HG03442 (cell line): ENCODE results near the gene PPDPF.
"Not testable (repeated sequence)": the region's sequence is repeated elsewhere in the genome, so short reads cannot be mapped to it uniquely, and the experiment has no call there.

ENCODE experiments used
- ATAC-seq: cut with Tn5 transposase; IDR thresholded peaks from one replicate; pipeline ENCODE4 v1.9.1; 2021; ENCODE audit warnings: mild to moderate bottlenecking, moderate library complexity; ENCODE audit not compliant: unreplicated experiment

PPDPF gene, protein sequence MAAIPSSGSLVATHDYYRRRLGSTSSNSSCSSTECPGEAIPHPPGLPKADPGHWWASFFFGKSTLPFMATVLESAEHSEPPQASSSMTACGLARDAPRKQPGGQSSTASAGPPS

DNA sequence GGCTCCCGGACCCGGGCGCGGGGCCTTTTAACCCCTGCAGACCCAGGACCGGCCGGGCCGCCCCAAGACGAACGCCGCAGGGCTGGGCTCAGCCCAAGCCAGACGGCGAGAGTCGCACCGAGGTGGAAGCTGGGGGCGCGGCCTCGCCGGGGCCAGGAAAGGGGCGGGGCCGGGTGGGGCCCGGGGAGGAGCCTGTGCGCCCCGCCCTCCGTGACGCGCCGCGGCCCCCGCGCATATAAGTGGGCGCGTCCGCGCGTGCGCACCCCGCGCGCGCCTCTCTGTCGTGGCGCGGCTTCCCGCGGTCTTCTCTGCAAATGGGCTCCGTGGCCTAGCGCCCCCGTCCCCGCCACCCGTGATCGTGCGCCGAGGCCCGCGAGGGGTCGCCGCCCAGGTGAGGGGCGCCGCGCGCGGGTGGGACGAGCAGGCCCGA is at the start of gene PPDPF:
Gene PPDPF, plus strand, starts transcription at position 262 of the 430 bp plus-strand sequence. CDS start 544 bp downstream, outside the sequence.
- ATAC-seq = peak; percentile 55

DNA sequence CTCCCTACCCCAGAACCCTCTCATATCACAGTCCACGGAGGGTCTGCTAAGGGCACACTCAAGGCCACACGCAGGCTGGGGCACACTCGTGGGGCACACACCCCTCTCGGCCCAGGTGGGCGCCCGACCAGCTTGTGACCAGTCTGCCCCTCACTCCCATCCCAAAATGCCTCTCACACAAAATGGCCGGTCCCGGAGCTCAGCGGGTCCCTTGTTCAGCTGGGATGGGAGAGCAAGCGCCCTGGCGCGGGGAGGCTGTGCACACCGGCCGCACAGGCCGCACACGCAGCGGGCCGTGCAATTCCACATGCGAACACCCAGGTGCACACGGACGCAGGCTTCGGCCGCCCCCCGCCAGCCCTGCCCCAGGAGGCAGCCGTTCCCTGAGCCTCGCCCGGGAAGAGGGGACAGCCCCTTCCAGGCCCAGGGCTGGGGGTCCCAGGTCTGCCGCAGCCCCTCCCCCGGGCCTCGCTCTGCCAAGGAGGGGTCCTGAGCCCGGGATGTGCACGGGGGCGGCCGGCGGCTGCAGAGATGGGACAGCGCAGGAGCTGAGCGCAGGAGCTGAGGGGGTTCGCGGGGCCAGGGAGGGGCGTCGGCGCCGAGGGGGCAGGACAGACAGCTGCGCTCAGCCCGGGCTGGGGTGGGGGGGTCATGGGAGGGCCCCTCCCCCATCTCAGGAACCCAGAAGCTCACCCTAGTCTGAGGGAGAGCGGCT is 49.4 kb upstream of the PPDPF start:
- ATAC-seq = no peak

DNA sequence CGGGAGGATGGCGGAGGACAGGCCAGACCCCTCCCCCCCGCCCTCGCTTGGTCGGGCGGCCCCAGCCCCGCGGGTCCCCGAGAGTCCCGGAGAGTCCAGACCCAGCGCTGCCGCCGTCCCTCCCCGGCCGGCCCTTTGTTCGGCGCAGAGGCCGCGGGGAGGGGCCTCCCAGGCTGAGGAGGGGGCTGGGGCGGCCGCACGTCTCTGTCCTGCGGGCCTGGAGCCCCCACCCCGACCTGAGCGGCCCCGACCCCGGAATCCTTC is 48.9 kb upstream of the PPDPF start:
- ATAC-seq = no peak

DNA sequence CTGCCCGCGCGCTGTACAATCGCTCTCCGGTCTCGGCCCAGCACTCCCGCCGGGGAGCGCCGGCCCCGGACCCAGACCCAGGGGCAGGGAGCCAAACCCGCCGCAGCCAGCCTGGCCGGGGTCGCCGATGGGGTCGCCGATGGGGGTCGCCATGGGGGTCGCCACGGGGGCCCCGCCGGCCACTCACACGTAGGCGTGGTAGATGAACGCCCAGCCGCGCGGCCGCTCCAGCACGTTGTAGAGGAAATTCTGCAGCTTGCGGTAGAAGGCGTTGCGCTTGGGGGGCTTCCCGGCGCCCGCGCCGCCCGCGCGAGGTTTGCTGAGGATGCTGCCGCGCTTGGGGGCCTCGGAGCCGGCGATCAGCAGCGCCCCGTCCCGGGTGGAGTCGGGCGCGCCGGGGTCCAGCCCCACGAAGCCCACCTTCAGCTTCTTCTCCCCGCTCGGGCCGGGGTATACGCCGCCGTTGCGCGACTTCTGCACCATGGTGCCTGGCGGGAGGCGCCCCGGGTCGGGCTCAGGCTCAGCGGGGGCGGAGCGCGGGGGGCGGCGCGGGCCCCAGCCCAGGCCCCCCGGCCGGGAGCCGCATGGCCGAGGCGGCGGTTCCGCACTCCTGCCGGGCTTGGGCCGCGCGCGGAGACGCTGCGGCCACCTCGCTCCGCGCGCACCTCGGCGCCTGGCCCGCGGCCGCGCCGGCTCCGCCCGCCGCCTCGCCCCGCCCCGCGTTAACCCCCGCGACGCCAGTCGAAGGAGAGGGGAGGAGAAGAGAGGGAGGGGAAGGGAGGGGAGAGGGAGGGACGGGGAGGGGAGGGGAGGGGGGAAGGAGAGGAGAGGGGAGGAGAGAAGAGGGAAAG is 48.4 kb upstream of the PPDPF start, which contains the start of gene KCNQ2:
Gene KCNQ2, minus strand, starts transcription at position 675 of the 851 bp plus-strand sequence. Its CDS starts 192 bp downstream, at position 483.
- no peak for ATAC-seq

DNA sequence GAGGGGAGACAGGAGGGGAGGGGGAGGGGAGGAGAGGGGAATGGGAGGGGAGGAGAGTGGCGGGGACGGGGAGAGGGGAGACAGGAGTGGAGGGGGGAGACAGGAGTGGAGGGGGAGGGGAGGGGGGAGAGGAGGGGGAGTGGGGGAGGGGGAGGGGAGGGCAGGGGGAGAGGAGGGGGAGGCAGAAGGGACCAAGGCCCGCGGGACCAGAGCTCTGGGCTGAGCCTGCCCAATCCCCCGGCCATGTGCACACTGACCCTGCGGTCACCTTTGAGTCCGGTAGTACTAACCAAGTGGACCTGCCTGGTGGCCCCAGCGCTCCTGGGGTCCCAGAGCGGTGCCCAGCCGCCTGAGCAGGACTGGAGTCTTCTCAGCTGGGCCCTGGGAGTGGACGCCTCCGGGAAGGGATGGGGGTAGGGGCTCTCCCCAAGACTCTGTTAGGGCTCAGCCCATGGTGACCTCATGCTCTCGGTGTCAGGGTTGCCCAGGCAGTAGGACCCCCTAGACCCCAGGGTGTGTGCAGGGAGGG is 47.6 kb upstream of the PPDPF start:
- no peak for ATAC-seq

DNA sequence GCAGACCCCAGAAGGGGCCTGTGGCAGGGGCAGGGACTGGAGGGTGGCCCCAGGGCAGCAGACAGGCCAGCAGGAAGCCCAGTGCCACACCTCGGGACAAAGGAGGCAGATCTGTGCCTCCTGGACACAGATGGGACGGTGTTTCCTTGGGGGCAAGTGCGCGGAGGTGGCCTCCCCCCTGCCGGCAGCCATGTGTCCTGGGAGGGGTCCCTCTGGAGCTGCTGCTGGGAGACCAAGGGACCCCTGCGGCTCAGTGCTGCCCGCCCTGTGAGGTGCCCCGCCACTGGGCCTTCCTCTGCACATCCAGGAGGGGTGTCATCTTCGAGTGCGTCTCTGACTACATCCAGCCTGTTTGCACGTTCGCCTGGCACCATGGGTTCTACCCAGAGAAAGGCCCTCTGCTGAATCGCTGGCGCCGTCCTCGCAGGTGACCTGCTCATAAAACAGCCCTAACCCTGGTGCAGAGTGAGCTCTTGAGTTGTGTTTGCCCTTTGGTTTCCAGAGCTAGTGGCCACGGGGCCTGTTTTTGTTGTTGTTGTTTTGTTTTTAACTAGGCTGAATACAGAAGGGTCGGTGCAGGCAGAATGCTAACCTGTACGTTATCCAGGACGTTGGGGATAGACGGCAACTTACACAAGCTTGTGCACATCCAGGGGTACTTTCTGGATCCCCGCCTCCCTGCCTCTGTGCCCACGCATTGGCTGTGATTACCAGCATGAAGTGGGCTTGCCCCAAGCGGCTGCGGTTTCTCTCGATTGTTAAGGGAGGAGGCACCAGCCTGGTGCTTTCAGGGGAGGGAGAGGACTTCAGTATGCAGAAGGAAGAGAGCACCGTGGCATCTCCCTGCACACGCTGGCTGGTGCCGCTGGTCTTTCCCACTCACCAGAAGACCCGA is 46.8 kb upstream of the PPDPF start:
- no peak for ATAC-seq

DNA sequence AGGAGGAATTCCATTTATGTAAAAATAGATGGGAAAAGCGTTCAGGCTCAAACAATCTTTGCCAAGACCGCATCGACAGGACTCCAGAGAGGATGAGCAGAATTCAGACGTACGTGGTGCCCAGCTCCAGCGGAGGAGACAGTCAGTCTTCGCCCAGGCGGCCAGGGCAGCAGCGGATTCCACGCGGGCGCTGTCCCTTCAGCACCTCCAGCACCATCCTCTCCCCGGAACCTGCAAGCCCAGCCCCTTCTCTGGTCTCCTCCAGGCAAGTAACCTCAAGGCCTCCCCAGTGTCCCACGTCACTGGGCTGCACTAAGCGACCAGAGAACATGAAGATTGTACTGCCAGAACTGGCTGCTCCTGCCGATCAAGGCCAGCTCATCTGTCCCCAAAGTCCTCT is 45.4 kb upstream of the PPDPF start:
- no peak for ATAC-seq

DNA sequence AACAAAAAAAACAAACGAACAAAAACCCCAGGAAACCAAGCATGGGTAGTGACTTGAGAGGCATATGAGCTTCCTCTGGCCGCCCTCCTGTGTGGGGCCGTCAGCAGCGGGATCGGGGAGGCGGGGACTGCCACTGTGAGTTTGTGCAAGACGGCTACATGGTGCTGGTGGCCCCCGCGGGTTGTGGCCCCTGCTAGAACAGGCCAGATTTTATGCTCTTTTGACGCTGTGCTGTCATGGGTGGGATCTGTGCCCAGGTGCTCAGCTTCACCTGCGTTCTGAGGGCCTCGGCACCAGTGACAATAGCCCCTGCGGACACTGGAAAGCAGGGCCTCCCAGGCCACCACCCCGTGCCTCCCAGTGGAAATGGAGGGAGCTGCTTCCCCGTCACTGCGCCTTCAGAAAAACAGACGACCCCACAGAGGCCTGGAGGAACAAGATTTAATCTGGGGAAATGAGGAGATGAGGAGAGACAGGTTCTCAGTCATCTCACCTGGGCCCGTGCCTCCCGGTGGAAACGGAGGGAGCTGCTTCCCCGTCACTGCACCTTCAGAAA is 43.4 kb upstream of the PPDPF start:
- ATAC-seq = no peak

DNA sequence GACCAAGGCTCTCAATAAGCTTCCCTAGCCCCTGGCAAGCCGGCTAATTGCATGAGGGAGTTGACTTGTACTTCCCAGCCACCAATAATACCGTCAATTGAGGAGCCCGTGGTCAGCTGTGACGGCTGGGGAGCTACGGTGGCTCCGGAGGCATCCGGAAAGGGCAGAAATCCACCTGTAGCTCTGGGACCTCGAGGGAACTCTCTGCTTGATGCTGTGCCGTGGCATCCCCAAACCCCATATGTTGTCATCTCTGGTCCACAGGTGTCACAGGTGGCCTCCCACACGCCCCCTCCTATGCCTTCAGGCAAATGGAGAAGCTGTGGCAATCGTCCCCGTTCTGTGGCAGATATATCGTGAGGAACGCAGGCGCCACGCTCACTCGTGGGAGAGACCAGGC is 42.6 kb upstream of the PPDPF start:
- no peak for ATAC-seq

DNA sequence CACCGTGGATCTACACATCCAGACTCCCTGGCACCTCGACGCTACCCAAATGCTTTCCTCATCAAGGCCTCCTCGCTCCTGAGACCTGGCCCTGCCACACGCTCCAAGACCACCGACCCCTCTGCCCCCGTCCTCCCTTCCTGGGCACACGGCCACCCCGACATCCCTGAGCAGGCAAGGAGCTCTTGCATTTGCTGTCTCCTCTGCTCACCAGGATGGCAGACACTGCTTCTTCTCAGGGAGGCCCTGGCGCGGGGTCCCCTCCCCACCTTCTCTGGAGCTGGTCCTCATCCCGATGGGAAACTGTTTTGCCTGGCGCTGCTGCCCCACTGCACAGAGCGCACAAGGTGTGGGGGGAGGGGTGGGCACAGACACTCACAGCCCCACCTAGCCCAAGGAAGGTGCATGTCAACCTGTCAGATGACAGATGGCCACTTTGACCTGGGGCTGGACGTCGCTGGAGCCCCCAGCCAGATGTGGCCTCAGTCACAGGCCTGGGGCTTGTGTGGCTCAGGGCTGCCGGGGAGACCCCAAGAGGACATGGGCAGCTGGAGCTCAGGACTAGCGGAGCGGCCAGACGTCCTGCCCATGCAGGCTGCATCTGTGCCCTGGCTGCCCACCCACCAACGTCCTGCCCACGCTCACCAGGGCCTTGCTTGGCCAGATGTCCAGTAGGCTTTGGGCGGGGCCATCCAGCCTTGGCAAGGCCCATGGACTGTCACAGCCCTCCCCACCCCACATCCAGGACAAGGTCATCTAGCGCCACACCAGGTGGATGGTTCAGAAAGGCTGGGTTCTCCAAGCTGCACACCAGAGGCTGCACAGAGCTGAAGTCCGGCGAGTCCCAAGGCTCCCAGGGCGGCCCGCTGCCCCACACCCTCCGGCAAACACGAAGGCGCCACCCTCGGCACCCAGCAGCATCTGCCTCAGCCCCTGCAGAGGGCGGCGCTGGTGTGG is 41.9 kb upstream of the PPDPF start:
- no peak for ATAC-seq

DNA sequence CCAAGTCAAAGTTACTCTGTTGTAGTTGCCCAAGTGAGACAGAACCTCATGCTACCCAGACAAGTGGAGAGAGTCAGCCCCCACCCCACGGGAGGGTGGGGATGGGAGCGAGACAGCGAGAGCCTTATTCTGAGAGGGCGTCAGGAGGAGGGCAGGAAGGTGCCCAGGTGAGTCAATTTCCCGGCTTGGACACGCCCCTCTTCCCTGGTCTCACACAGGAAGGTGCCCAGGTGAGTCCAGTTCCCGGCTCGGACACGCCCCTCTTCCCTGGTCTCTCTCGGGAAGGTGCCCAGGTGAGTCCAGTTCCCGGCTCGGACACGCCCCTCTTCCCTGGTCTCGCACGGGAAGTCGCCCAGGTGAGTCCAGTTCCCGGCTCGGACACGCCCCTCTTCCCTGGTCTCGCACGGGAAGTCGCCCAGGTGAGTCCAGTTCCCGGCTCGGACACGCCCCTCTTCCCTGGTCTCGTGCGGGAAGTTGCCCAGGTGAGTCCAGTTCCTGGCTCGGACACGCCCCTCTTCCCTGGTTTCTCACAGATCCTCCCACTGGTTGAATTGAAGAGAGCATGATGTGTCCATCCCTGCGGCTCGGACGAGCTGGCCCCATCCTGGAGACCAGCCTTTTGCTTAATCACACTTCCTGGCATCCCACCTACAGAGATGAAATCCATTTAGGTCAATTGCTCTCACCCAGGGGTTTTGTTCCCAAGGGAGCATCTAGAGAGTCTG is 40.7 kb upstream of the PPDPF start:
- not testable (repeated sequence) for ATAC-seq

DNA sequence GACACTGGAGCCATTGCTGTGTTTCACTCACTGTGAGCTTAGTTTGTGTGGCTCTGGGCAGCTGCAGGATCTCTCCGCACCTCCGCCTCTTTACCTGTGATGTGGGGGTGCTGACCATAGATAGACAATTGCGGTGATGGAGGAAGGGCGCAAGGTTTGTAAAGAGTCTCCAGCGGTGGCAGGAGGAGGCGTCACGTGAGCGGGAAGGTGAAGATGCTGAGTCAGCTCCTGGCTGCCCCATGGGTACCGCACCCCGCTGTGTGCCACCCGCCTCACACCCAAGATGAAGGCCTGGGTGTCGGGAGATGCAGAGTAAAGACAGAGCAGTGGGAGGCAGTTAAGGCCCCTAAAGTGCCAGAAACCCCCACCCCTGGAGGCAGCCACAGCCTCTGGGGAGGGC is 39.1 kb upstream of the PPDPF start:
- no peak for ATAC-seq

DNA sequence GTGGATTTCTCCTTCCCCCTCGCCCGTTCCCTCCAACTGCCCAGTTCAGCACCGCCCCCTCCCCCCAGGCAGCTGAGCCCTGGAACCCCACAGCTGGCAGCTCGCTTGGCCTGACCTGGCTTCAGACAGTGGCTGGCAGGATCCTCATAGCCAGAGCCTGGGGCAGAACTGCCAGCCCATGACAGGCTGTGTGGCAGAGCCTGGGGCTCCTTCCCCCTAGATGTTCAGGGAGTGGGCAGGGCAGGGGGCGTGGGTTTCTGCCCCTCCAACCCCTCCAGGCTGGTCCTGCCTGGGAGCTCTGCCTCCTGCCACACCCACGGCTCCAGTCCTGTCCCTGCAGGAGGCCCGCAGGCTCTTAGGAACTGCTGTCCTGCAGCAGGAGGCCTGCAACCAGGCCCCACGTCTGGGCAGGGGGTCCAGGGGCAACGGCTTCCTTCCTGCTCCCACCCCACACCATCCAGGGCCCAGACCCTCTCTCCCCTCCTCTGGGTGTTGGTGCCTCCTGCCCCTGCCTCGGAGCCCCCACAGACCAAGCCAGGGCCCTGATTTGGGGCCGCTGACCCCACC is 38.5 kb upstream of the PPDPF start:
- ATAC-seq = no peak

DNA sequence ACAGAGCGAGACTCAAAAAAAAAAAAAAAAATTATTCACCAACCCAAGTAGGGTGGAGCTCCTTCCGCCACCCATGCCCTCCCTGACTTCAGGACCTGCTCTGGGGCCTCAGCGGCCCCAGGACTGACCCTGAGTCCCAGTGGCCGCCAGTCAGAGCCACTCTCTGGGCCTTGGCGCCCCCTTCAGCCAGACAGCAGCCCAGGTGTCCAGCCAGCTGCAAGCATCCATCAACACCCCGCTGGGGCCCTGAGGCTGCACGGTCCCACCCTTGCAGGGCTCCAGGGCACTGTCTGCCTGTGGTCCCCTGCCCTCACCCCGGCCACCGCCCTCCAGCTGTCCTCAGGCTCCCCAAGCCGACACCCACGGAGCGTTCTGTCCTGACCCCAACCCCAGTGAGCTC is 36.7 kb upstream of the PPDPF start:
- ATAC-seq = no peak

DNA sequence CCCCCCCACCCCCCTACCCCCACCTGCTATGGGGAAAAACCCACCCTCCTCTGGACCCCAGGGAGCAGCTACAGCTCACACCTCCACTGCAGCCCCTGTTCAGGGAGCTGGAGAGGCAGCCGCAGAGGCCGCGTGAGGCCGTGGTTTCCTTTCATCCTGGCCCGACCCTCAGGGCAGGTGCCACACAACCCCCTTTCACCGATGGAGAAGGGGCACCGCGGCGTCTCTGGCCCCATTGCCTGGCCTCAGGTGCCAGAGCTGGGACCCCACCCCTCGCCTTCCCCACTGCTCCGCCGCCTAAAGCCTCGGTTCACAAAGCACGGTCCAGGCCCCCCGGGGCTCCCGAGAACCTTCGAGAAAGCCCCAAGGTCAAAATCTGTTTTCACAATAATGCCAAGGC is 36.3 kb upstream of the PPDPF start:
- ATAC-seq = no peak

DNA sequence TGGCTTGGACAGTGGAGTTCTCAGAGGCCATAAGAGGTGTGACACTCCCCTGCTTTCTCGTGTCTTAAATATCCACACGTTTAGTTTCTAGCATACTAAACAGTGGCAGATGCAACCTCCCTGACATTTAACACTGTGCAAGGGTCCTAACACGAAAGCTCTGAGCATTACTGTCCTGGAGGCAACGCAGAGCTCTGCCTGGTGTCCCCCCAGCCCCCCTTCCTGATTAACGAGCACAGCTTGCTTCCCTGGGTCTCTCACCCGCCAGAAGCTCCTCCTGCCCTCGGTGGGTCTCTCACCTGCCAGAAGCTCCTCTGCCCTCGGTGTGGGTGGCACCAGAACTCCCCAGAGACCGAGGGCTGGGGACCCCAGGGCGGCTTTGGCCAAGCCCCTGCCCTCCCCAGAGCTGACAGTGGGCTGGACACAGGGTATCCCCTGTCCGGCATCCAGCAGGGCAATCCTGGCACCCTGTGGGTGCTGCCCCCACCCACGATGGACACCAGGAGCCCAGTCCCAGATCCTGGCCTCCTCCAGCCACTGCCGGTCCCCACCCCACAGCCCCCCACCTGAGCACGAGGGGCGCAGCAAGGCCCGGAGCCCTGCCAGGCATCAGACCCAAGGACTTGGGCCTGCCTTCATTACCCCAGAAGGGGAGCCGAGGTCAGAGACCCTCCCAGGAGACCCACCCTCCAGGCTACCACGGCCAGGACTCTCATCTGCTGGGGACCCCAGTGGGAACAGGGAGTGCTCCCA is 35.7 kb upstream of the PPDPF start:
- no peak for ATAC-seq

DNA sequence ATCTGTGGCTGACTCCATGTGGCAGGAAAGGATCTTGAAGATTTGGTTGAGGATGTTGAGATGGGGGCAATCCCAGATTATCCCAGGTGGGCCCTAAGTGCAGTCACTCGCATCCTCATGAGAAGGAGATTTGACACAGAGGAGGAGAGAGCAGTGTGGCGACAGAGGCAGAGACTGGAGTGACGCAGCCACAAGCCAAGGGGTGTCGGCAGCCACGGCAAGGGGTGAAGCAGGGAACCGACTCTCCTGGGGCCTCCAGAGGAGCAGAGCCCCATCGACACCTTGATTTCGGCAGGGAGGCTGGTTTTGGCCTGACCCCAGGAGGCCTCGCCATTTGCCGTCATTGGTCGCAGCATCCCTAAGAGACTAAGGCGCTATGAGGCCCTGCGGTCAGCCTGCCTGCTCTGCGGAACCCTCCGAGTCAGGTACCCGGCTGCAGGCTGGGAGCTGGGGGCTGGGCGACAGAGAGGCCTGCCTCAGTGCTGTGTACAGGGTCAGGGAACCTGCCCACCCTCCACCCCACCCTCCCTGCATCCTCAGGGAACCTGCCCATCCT is 34.2 kb upstream of the PPDPF start:
- ATAC-seq = no peak
